H1 (cell line): ENCODE data around the gene ADSS1. TPM values are rescaled to one million over a fixed set of nuclear protein-coding genes. Genes with fewer than 3 reads are reported as not detected.

Experiments used
- CTCF ChIA-PET: fragments of 300-600 bp; sonication (Branson Sonifier 250); formaldehyde crosslinking; loops from one replicate; lab custom pipeline; 2021; ENCODE audit not compliant: partially characterized antibody; lab: Charles Lee
- POLR2A ChIA-PET: fragments of 300-600 bp; sonication (Branson Sonifier 250); formaldehyde crosslinking; loops from one replicate; lab custom pipeline; 2021; ENCODE audit warnings: inconsistent platforms; ENCODE audit not compliant: partially characterized antibody; lab: Charles Lee
- DNase-seq, 2 experiments: peaks; one replicate each; pipeline versions ENCODE4 v3.0.0 to v3.0.0-alpha.2; 2010 to 2022; ENCODE audit warnings: low spot score in 2 of 2, low read depth in 1 of 2, mixed read lengths in 1 of 2
- FAIRE-seq: peaks from 2 replicates; lab custom pipeline; 2011; peaks lifted over from hg19 to GRCh38; lab: Jason Lieb, UNC
- H2AFZ ChIP-seq: 2 replicates; pipeline ENCODE4 v1.8.1; 2012; ENCODE audit warnings: low read length, inconsistent platforms
- H2AK5ac ChIP-seq: 2 replicates; pipeline ENCODE4 v1.6.1; 2013; ENCODE audit warnings: low read depth, low read length
- H2BK120ac ChIP-seq: replicated peaks from 2 replicates; pipeline ENCODE3; 2013; ENCODE audit warnings: low read depth, low read length, inconsistent platforms
- H2BK12ac ChIP-seq: 2 replicates; pipeline ENCODE4 v1.6.1; 2013; ENCODE audit warnings: low read depth, low read length
- H2BK15ac ChIP-seq: 2 replicates; pipeline ENCODE4 v1.6.1; 2013; ENCODE audit warnings: low read length
- H2BK20ac ChIP-seq: 2 replicates; pipeline ENCODE4 v1.6.1; 2013; ENCODE audit warnings: low read length
- H2BK5ac ChIP-seq: 2 replicates; pipeline ENCODE4 v1.6.1; 2013; ENCODE audit warnings: low read depth, low read length
- H3K14ac ChIP-seq: 2 replicates; pipeline ENCODE4 v1.6.1; 2013; ENCODE audit warnings: inconsistent platforms; ENCODE audit not compliant: insufficient read length
- H3K18ac ChIP-seq: 2 replicates; pipeline ENCODE4 v1.6.1; 2013; ENCODE audit warnings: low read length; ENCODE audit errors: extremely low read depth
- H3K23ac ChIP-seq: 2 replicates; pipeline ENCODE4 v1.6.1; 2013; ENCODE audit warnings: inconsistent platforms; ENCODE audit not compliant: insufficient read length
- H3K23me2 ChIP-seq: 2 replicates; pipeline ENCODE4 v1.6.1; 2013; ENCODE audit warnings: low read depth, low read length
- H3K27ac ChIP-seq: 2 replicates; pipeline ENCODE4 v1.6.1; 2011; ENCODE audit warnings: low read depth, low read length, inconsistent platforms
- H3K27me3 ChIP-seq, 4 experiments: replicated peaks in 1 of 4; 1 replicate in 1 of 4; 2 replicates in 3 of 4; pipeline versions ENCODE4 v1.6.1 to v1.8.1; 2011 to 2013; ENCODE audit warnings: low read length in 3 of 4, mild to moderate bottlenecking in 3 of 4, inconsistent platforms in 2 of 4, mixed read lengths in 2 of 4, moderate library complexity in 1 of 4; ENCODE audit not compliant: control insufficient read depth in 3 of 4, insufficient read depth in 3 of 4; ENCODE audit errors: extremely low read depth in 1 of 4
- H3K36me3 ChIP-seq, 4 experiments: 2 replicates each; pipeline versions ENCODE4 v1.6.1 to v1.8.1; 2011 to 2013; ENCODE audit warnings: mild to moderate bottlenecking in 4 of 4, low read length in 3 of 4, moderate library complexity in 2 of 4, control low read depth in 1 of 4, inconsistent platforms in 1 of 4; ENCODE audit not compliant: insufficient read depth in 4 of 4, control insufficient read depth in 2 of 4
- H3K4ac ChIP-seq: replicated peaks from 2 replicates; pipeline ENCODE3; 2013; ENCODE audit warnings: low read length, low read depth, mixed read lengths, inconsistent platforms; ENCODE audit not compliant: insufficient read length
- H3K4me1 ChIP-seq, 4 experiments: replicated peaks in 1 of 4; 1 replicate in 1 of 4; 2 replicates in 3 of 4; pipeline versions ENCODE4 v1.6.1 to v1.8.1; 2011 to 2013; ENCODE audit warnings: low read length in 3 of 4, inconsistent platforms in 2 of 4, mixed read lengths in 1 of 4; ENCODE audit not compliant: insufficient read depth in 4 of 4, control insufficient read depth in 3 of 4
- H3K4me2 ChIP-seq, 2 experiments: 2 replicates each; pipeline versions ENCODE4 v1.6.1 to v1.8.1; 2011 to 2013; ENCODE audit warnings: low read depth in 2 of 2, low read length in 2 of 2, control low read depth in 1 of 2, inconsistent platforms in 1 of 2, mild to moderate bottlenecking in 1 of 2; ENCODE audit not compliant: insufficient read depth in 1 of 2
- H3K4me3 ChIP-seq, 4 experiments: fragments of 200-600, 300-600 bp in 1 of 4; sonication (generic), shearing (Covaris generic), sonication (Bioruptor Twin) in 1 of 4; 2 replicates each; pipeline versions ENCODE4 v1.5.1 to v1.8.1; 2011 to 2016; ENCODE audit warnings: low read length in 4 of 4, low read depth in 3 of 4, control low read depth in 2 of 4, inconsistent platforms in 2 of 4, mild to moderate bottlenecking in 2 of 4, mixed read lengths in 1 of 4, moderate library complexity in 1 of 4; ENCODE audit not compliant: insufficient read depth in 2 of 4; ENCODE audit errors: extremely low read depth in 1 of 4
- H3K56ac ChIP-seq: replicated peaks from 2 replicates; pipeline ENCODE3; 2013; ENCODE audit warnings: low read depth, mild to moderate bottlenecking, mixed read lengths, low read length, inconsistent platforms; ENCODE audit not compliant: insufficient read length
- H3K79me1 ChIP-seq: 2 replicates; pipeline ENCODE4 v1.6.1; 2013; ENCODE audit warnings: low read depth, low read length, control low read depth
- H3K79me2 ChIP-seq, 2 experiments: 2 replicates each; pipeline versions ENCODE4 v1.6.1 to v1.8.1; 2012 to 2013; ENCODE audit warnings: low read length in 2 of 2, mild to moderate bottlenecking in 2 of 2, inconsistent platforms in 1 of 2; ENCODE audit not compliant: insufficient read depth in 2 of 2, control insufficient read depth in 1 of 2
- H3K9ac ChIP-seq, 4 experiments: replicated peaks in 1 of 4; 1 replicate in 1 of 4; 2 replicates in 3 of 4; pipeline versions ENCODE4 v1.6.1 to v1.8.1; 2011 to 2013; ENCODE audit warnings: low read depth in 3 of 4, low read length in 3 of 4, control low read depth in 2 of 4, mild to moderate bottlenecking in 2 of 4, moderate library complexity in 2 of 4, inconsistent platforms in 1 of 4; ENCODE audit errors: extremely low read depth in 1 of 4
- H3K9me3 ChIP-seq, 2 experiments: 2 replicates each; pipeline versions ENCODE4 v1.6.1 to v1.8.1; 2012 to 2013; ENCODE audit warnings: mild to moderate bottlenecking in 2 of 2, moderate library complexity in 2 of 2, control low read depth in 1 of 2, inconsistent platforms in 1 of 2, low read depth in 1 of 2, low read length in 1 of 2, mixed read lengths in 1 of 2; ENCODE audit not compliant: insufficient read depth in 2 of 2
- H4K20me1 ChIP-seq, 2 experiments: replicated peaks in 1 of 2; 2 replicates each; pipeline versions ENCODE3 to v1.8.1; 2011 to 2013; ENCODE audit warnings: inconsistent platforms in 2 of 2, low read length in 2 of 2, mild to moderate bottlenecking in 1 of 2; ENCODE audit not compliant: insufficient read depth in 2 of 2, control insufficient read depth in 1 of 2
- H4K5ac ChIP-seq: 2 replicates; pipeline ENCODE4 v1.6.1; 2013; ENCODE audit warnings: low read length, low read depth, mixed read lengths, inconsistent platforms; ENCODE audit not compliant: insufficient read length
- H4K8ac ChIP-seq: 2 replicates; pipeline ENCODE4 v1.8.0; 2013; ENCODE audit warnings: mild to moderate bottlenecking, moderate library complexity, low read length, inconsistent platforms; ENCODE audit not compliant: insufficient read depth; ENCODE audit errors: extremely low read depth
- H4K91ac ChIP-seq: replicated peaks from 2 replicates; pipeline ENCODE3; 2013; ENCODE audit warnings: low read length, mixed read lengths, inconsistent platforms; ENCODE audit not compliant: insufficient read length
- JUND ChIP-seq: IDR thresholded peaks from 2 replicates; pipeline ENCODE4 v1.6.1; 2011; ENCODE audit warnings: mild to moderate bottlenecking, improper control_type of control experiment, low read length
- MAX ChIP-seq: IDR thresholded peaks from 2 replicates; pipeline ENCODE4 v1.6.1; 2012; ENCODE audit warnings: inconsistent platforms
- YY1 ChIP-seq: IDR thresholded peaks from 2 replicates; pipeline ENCODE4 v1.6.1; 2011; ENCODE audit warnings: low read depth, mild to moderate bottlenecking, low read length
- WGBS, 2 experiments: shearing (Covaris generic) in 1 of 2; methylation state at CpG; one replicate each; pipeline versions ENCODE4 v1.1.6 to v1.1.7; 2013 to 2015; ENCODE audit warnings: low lambda C conversion rate in 2 of 2, mixed read lengths in 2 of 2, inconsistent platforms in 1 of 2, low coverage in 1 of 2, missing lambda C conversion rate in 1 of 2; ENCODE audit not compliant: insufficient replicate concordance in 2 of 2, insufficient coverage in 1 of 2, insufficient read length in 1 of 2; ENCODE audit errors: extremely low coverage in 1 of 2, missing lambda C conversion rate in 1 of 2; 5-methylcytosine and 5-hydroxymethylcytosine counted together
- polyA plus RNA-seq, 7 experiments: library from polyadenylated mRNA; depleted of rRNA in 3 of 7; stranded (reverse) in 5 of 7; unstranded in 2 of 7; fragments of >200 nt in 5 of 7; fragments of 200-250 nt in 2 of 7; gene quantifications; 1 replicate in 5 of 7; 2 replicates in 1 of 7; 4 replicates in 1 of 7; pipeline versions ENCODE4 v1.2.1 to v1.2.3, GENCODE V29; 2011 to 2013; ENCODE audit warnings: missing spikeins in 2 of 7, mixed read lengths in 2 of 7
- total RNA-seq: library from RNA; stranded (reverse); fragmentation: NEBNext Ultra II Directional; extraction: Animal tissue kit (Norgen Biotek cat#: 25700); gene quantifications from 2 replicates; pipeline ENCODE4 v1.2.1, GENCODE V29; 2021
- TF ChIP-seq, protein P1 (sequence below), 3 experiments: IDR thresholded peaks; 1 replicate in 2 of 3; 2 replicates in 1 of 3; pipeline versions ENCODE4 v1.5.1 to v1.6.1; 2011; ENCODE audit warnings: low read length in 3 of 3, mild to moderate bottlenecking in 3 of 3, inconsistent platforms in 2 of 3, low read depth in 1 of 3, moderate library complexity in 1 of 3; ENCODE audit not compliant: insufficient read depth in 1 of 3; ENCODE audit errors: control extremely low read depth in 1 of 3

Gene ADSS1
- total and polyA plus RNA-seq, 2 of the 8 experiments (the other 6 are each of a cell fraction or from before 2014, with no cell fraction given) = 7.1 to 7.9 TPM

DNA sequence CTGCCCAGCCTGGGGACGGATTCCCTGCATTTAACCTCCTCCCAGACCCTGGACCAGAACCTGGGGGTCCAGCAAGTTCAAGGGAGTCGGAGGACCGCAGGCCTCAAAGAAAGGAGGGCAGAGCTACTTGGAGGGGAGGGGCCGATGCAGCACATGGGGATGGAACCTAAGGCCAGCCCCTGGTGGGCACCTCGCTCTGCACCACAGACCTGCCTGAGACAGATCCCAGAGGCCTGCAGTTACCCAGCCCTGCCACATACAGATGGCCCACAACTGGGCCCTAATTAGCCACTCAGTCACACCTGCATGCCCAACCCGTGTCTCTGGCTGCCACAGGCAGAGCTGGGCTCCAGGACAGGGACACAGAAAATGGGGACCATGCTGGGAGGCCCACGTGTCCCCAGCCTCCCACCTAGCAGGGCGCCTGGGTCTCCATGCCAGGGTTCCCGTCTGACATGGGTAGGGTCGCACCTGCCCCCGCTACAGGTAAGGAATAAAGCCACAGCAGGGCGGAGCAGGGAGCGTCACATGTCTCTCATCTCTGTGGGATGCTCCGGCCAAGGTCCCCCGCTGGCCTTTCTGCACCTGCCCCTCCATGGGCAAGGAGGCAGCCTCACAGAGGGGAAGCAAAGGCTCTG lies 54.8 kb downstream of the ADSS1 start:
- Histone ChIP-seq H3K4me2 (no peak overlapping the region), H3K56ac (no peak overlapping the region), H2BK15ac (no peak overlapping the region), H2BK120ac (no peak overlapping the region), H3K79me2 (no peaks in the 10 kb centered on the region), H2BK12ac (no peak overlapping the region), H4K5ac (no peak overlapping the region), H3K79me1 (no peaks in the 10 kb centered on the region; the same call in 1 of the 2 replicates), H3K4ac (no peak overlapping the region), H3K9ac (0 out of 7 replicates have a peak overlapping the region, but pooled peaks of 1 of the 4 experiments have one; percentile 30), H4K8ac (peak overlapping the region; percentile 25; the same call in 1 of the 2 replicates), H4K20me1 (peaks cover 6 to 20% of the 10 kb centered on the region in 2 experiments), H3K23me2 (no peaks in the 10 kb centered on the region), H4K91ac (no peak overlapping the region), H3K9me3 (no peaks in the 10 kb centered on the region; a peak in 1 of 4 replicates), H2AK5ac (no peak overlapping the region), H3K18ac (no peak overlapping the region), H3K14ac (no peak overlapping the region), H2BK5ac (no peak overlapping the region), H3K27me3 (no peaks in the 10 kb centered on the region), H2AFZ (no peak overlapping the region), H2BK20ac (no peak overlapping the region), H3K4me3 (no peak overlapping the region), H3K23ac (no peak overlapping the region), H3K36me3 (peaks cover 0 to 3% (median 0%) of the 10 kb centered on the region in 4 experiments; a peak in 1 of 8 replicates), H3K27ac (no peak overlapping the region), H3K4me1 (no peaks in the 10 kb centered on the region)
- CTCF ChIA-PET = interaction anchor here (1.0 to 4.9 kb wide), 9 partner anchors 7 to 161 kb away, joined by 3 to 35 read pairs (median 10); no protein-coding TSS in a partner anchor
- POLR2A ChIA-PET = interaction anchor here (1.2 kb wide), 2 partner anchors 26 to 117 kb away, joined by 3 read pairs; partner anchors contain the start of gene SIVA1
- no peak for TF ChIP-seq YY1
- TF ChIP-seq, protein P1, sequence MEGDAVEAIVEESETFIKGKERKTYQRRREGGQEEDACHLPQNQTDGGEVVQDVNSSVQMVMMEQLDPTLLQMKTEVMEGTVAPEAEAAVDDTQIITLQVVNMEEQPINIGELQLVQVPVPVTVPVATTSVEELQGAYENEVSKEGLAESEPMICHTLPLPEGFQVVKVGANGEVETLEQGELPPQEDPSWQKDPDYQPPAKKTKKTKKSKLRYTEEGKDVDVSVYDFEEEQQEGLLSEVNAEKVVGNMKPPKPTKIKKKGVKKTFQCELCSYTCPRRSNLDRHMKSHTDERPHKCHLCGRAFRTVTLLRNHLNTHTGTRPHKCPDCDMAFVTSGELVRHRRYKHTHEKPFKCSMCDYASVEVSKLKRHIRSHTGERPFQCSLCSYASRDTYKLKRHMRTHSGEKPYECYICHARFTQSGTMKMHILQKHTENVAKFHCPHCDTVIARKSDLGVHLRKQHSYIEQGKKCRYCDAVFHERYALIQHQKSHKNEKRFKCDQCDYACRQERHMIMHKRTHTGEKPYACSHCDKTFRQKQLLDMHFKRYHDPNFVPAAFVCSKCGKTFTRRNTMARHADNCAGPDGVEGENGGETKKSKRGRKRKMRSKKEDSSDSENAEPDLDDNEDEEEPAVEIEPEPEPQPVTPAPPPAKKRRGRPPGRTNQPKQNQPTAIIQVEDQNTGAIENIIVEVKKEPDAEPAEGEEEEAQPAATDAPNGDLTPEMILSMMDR (IDR thresholded peaks at IDR 0.05; ENCODE audit: control extremely low read depth in 1 of 3, insufficient read depth in 1 of 3, low read depth in 1 of 3, low read length in 3 of 3) = peak in 2 of 3 experiments; percentile 11 to 18; a peak in 1 of 4 replicates
- no peak for TF ChIP-seq JUND
- 0 out of 2 replicates have a peak, but pooled peaks have one; percentile 29 for TF ChIP-seq MAX
- DNase-seq = no peak
- WGBS, 2 experiments = 88% methylated on average over 15 of the region's 15 CpGs; no CpG with 5 or more reads in 1 of the 2 experiments
- no peak for FAIRE-seq
